Ascending aorta (tissue), 2 donors: ENCODE data around the gene IRF2. TPM values are rescaled to one million over a fixed set of nuclear protein-coding genes. Genes with fewer than 3 reads are reported as not detected.
A peak's percentile ranks its signal among the peaks of the same experiment; 100 is the strongest.

Experiments used
- DNase-seq, 2 donors: peaks; one replicate each; pipeline ENCODE4 v3.0.0-alpha.2; 2019; ENCODE audit warnings: low spot score in 2 of 2
- H3K27ac ChIP-seq, 2 donors: fragments of 200-600 bp; sonication (generic); one replicate each; pipeline ENCODE4 v1.5.1; 2016 to 2017; ENCODE audit warnings: mild to moderate bottlenecking in 1 of 2
- H3K27me3 ChIP-seq: fragments of 200-600 bp; sonication (generic); one replicate; pipeline ENCODE4 v1.5.1; 2017
- H3K36me3 ChIP-seq, 2 donors: fragments of 200-600 bp; sonication (generic); one replicate each; pipeline ENCODE4 v1.5.1; 2016
- H3K4me1 ChIP-seq, 2 donors: fragments of 200-600 bp; sonication (generic); one replicate each; pipeline ENCODE4 v1.5.1; 2016 to 2017; ENCODE audit warnings: mild to moderate bottlenecking in 1 of 2
- H3K4me3 ChIP-seq, 2 donors: fragments of 200-600 bp; sonication (generic); one replicate each; pipeline ENCODE4 v1.5.1; 2016 to 2017; ENCODE audit warnings: mild to moderate bottlenecking in 1 of 2
- H3K9me3 ChIP-seq, 2 donors: fragments of 200-600 bp; sonication (generic); one replicate each; pipeline ENCODE4 v1.5.1; 2016
- intact Hi-C: fragments of 100-400 bp; cut with DNase I; formaldehyde crosslinking; loops from one replicate; pipeline ENCODE4 v1.15.1; 2023
- total RNA-seq: library from RNA; depleted of rRNA; stranded (reverse); fragments of >200 nt; gene quantifications from one replicate; pipeline ENCODE4 v1.1.0, GENCODE V29; 2016
- TF ChIP-seq, protein P1 (sequence below), 3 experiments: fragments of 200-600 bp in 2 of 3; fragments of 450-650 bp in 1 of 3; sonication (generic) in 2 of 3; IDR thresholded peaks; one replicate each; pipeline ENCODE4 v1.5.1; 2016 to 2019; ENCODE audit warnings: antibody characterized with exemption in 3 of 3, mild to moderate bottlenecking in 1 of 3, moderate library complexity in 1 of 3

The IRF2 gene
- total RNA-seq, 1 donor from 2014 or later = 39.6 TPM

- H3K27ac ChIP-seq = no peak overlapping the region
- no peaks in the 10 kb centered on the region for H3K27me3 ChIP-seq
- H3K4me3 ChIP-seq = no peak overlapping the region
- no peaks in the 10 kb centered on the region for H3K9me3 ChIP-seq
- peaks cover 0 to 22% of the 10 kb centered on the region in 2 donors for H3K4me1 ChIP-seq
- DNase-seq = no peak
- TF ChIP-seq, protein P1, sequence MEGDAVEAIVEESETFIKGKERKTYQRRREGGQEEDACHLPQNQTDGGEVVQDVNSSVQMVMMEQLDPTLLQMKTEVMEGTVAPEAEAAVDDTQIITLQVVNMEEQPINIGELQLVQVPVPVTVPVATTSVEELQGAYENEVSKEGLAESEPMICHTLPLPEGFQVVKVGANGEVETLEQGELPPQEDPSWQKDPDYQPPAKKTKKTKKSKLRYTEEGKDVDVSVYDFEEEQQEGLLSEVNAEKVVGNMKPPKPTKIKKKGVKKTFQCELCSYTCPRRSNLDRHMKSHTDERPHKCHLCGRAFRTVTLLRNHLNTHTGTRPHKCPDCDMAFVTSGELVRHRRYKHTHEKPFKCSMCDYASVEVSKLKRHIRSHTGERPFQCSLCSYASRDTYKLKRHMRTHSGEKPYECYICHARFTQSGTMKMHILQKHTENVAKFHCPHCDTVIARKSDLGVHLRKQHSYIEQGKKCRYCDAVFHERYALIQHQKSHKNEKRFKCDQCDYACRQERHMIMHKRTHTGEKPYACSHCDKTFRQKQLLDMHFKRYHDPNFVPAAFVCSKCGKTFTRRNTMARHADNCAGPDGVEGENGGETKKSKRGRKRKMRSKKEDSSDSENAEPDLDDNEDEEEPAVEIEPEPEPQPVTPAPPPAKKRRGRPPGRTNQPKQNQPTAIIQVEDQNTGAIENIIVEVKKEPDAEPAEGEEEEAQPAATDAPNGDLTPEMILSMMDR (IDR thresholded peaks at IDR 0.05) = no peak
- no peaks in the 10 kb centered on the region for H3K36me3 ChIP-seq
- intact Hi-C loops = no loop called here
Measured at GRCh38 chr4:184357772-184358171, 116.6 kb downstream of the IRF2 start.

- TF ChIP-seq, protein P1 (IDR thresholded peaks at IDR 0.05) = no peak
- H3K4me3 ChIP-seq = no peak overlapping the region
- H3K9me3 ChIP-seq = no peaks in the 10 kb centered on the region
- intact Hi-C loops = no loop called here
- no peaks in the 10 kb centered on the region for H3K27me3 ChIP-seq
- no peak overlapping the region for H3K27ac ChIP-seq
- H3K36me3 ChIP-seq = no peaks in the 10 kb centered on the region
- DNase-seq = no peak
- H3K4me1 ChIP-seq = peaks cover 0 to 18% of the 10 kb centered on the region in 2 donors
Measured at GRCh38 chr4:184357165-184357564, 117.2 kb downstream of the IRF2 start.

GRCh38 chr4:184356366-184356765, 118.0 kb downstream of the IRF2 start:
- H3K27me3 ChIP-seq = no peaks in the 10 kb centered on the region
- peaks cover 0 to 12% of the 10 kb centered on the region in 2 donors for H3K4me1 ChIP-seq
- TF ChIP-seq, protein P1 (IDR thresholded peaks at IDR 0.05) = no peak
- no peaks in the 10 kb centered on the region for H3K9me3 ChIP-seq
- DNase-seq = no peak
- H3K27ac ChIP-seq = no peak overlapping the region
- no peaks in the 10 kb centered on the region for H3K36me3 ChIP-seq
- intact Hi-C loops = no loop called here
- H3K4me3 ChIP-seq = no peak overlapping the region

GRCh38 chr4:184355857-184356256, 118.5 kb downstream of the IRF2 start:
- no peak for DNase-seq
- TF ChIP-seq, protein P1 (IDR thresholded peaks at IDR 0.05) = no peak
- intact Hi-C loops = no loop called here

GRCh38 chr4:184355111-184355604, 119.2 kb downstream of the IRF2 start:
- Histone ChIP-seq H3K27me3 (no peaks in the 10 kb centered on the region), H3K4me1 (peaks cover 0 to 7% of the 10 kb centered on the region in 2 donors), H3K9me3 (no peaks in the 10 kb centered on the region), H3K27ac (peak overlapping the region; percentile 44 to 54), H3K36me3 (no peaks in the 10 kb centered on the region), H3K4me3 (no peak overlapping the region)
- peak in 1 of 2 donors; percentile 53 for DNase-seq
- TF ChIP-seq, protein P1 (IDR thresholded peaks at IDR 0.05) = no peak
- intact Hi-C loops = no loop called here

More at GRCh38 chr4:184355857-184356256, 118.5 kb downstream of the IRF2 start:
- no peaks in the 10 kb centered on the region for H3K27me3 ChIP-seq
- H3K27ac ChIP-seq = peak overlapping the region; percentile 2 to 54
- no peaks in the 10 kb centered on the region for H3K36me3 ChIP-seq
- H3K4me1 ChIP-seq = peaks cover 0 to 10% of the 10 kb centered on the region in 2 donors
- no peaks in the 10 kb centered on the region for H3K9me3 ChIP-seq
- H3K4me3 ChIP-seq = no peak overlapping the region

GRCh38 chr4:184352891-184353290, 121.5 kb downstream of the IRF2 start:
- Histone ChIP-seq H3K4me1 (peaks cover 0 to 4% of the 10 kb centered on the region in 2 donors), H3K9me3 (no peaks in the 10 kb centered on the region), H3K27ac (no peak overlapping the region), H3K27me3 (no peaks in the 10 kb centered on the region), H3K4me3 (no peak overlapping the region), H3K36me3 (no peaks in the 10 kb centered on the region)
- intact Hi-C loops = no loop called here
- no peak for DNase-seq
- TF ChIP-seq, protein P1 (IDR thresholded peaks at IDR 0.05) = no peak
